GM12873 (cell line): ENCODE data around the gene PATJ.

Source experiments
- CTCF ChIP-seq: IDR thresholded peaks from 2 replicates; pipeline ENCODE4 v1.5.1; 2012; ENCODE audit warnings: low read depth, mild to moderate bottlenecking, moderate library complexity, low read length, control low read depth; ENCODE audit not compliant: insufficient read depth; ENCODE audit errors: missing control alignments

PATJ gene

GRCh38 chr1:62040450-62040849 lies 298.2 kb downstream of the PATJ start:
- TF ChIP-seq CTCF: no peak

GRCh38 chr1:62040973-62041372 lies 298.7 kb downstream of the PATJ start:
- no peak for TF ChIP-seq CTCF

GRCh38 chr1:62043154-62043553 lies 300.9 kb downstream of the PATJ start:
- TF ChIP-seq CTCF: no peak

GRCh38 chr1:62045574-62045973 lies 303.3 kb downstream of the PATJ start:
- TF ChIP-seq CTCF: no peak

GRCh38 chr1:62046927-62047326 lies 304.6 kb downstream of the PATJ start:
- no peak for TF ChIP-seq CTCF

GRCh38 chr1:62050165-62050564 lies 307.9 kb downstream of the PATJ start:
- TF ChIP-seq CTCF: no peak

GRCh38 chr1:62052946-62053345 lies 310.7 kb downstream of the PATJ start:
- no peak for TF ChIP-seq CTCF
